Activated CD8-positive, alpha-beta memory T cell treated with anti-CD3 and anti-CD28 coated beads for 24 hours (primary cell): ENCODE measurements around the gene PLEK2.
"Not testable (repeated sequence)": the region's sequence is repeated elsewhere in the genome, so short reads cannot be mapped to it uniquely, and the experiment has no call there.

Source experiments
- DNase-seq: peaks from one replicate; pipeline ENCODE4 v3.0.0-alpha.2; 2020

The PLEK2 gene

GRCh38 chr14:67411820-67412421 lies at the start of gene PLEK2:
Gene PLEK2 (minus strand): TSS chr14:67412165. CDS start chr14:67412059, 106 bp downstream.
- DNase-seq: peak; percentile 73

DNA sequence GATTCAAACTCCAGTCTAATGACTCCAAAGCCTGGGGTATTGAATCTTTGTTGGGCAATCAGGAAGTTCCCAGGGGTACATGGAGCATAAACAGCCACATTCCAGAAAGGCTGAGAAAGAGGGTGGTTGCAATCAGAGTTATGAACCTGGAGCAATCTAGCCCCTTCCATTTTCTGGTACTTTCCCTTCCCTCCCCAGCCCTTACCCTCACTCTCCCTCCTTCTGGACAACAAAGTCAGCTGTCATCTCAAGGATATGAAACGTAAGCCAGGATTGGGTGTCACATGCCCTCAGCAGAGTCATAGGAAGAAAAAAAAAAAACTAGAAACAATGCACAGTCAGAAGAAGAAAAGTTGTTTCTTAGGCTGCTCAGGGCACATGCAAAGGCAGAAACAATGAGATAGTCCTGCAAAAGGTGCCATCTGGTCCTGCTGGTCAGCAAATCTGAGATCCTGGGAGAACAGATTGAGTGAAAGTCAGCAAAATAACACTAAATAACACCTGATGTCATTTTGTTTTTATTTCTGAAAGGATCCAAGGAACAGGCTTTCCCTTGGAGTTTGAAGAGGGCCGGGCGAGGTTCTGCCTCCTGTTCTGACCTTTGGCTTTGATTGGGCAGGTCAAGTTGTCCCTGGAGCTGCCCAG lies 49.5 kb upstream of the PLEK2 start:
- DNase-seq: no peak

GRCh38 chr14:67459336-67459735 lies 47.4 kb upstream of the PLEK2 start:
- no peak for DNase-seq

GRCh38 chr14:67457782-67458181 lies 45.8 kb upstream of the PLEK2 start:
- DNase-seq: no peak

DNA sequence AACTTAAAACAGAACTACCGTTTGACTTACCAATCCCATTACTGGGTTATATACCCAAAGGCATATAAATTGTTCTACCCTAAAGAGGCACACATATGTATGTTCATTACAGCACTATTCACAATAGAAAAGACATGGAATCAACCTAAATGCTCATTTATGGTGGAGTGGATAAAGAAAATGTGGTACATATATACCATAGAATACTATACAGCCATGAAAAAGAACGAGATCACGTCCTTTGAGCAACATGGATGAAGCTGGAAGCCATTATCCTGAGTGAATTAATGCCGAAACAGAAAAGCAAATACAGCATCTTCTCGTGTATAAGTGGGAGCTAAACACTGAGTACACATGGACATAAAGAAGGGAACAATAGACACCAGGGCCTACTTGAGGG lies 44.8 kb upstream of the PLEK2 start:
- DNase-seq: no peak

DNA sequence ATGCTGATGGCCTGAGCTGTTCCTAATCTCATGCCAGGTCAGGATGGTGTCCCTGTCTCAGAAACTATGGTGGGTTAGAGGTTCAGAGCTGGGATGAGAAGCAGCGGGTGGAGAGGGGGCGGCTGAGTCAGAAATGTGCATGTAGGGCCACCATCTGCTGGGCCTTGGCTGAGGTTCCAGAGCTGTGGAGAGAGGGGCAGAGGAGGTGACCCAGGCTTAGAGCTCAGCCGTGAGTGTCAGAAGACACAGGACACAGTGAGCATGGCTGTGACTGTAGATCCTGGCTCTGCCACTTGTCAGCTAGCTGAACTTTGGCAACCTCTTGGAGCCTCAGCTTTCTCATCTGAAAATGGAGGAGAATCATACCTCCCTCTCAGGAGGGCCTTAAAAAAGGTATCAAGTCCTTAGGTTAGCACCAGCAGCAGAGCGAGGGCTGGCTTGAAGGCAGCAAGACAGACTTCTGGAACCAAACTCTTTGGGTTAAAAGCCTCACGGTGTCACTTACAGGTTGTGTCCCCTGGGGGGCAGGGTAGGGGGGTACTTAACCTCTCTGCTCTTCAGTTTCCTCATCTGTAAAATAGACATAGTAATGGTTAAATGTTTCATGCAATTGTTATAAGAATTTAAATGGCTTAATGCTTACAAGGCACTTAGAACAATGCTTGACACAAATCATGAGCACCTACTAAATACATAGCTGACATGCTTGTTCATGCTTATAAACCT lies 41.8 kb upstream of the PLEK2 start:
- DNase-seq: no peak

- not testable (repeated sequence) for DNase-seq
Observed at GRCh38 chr14:67451667-67452066, 39.7 kb upstream of the PLEK2 start.

GRCh38 chr14:67449096-67449495 lies 37.1 kb upstream of the PLEK2 start:
- no peak for DNase-seq

DNA sequence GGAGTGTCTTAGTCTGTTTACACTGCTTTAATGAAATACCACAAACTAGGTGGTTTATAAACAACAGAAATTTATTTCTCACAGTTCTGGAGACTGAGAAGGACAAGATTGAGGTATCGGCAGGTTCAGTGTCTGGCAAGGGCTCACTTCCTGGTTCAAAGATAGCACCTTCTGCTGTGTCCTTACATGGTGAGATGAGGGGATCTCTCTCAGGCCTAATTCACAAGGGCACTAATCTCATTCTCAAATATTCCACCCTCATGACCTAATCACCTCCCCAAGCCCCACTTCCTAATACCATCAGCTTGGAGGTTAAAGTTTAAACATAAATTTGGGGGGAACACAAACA lies 35.0 kb upstream of the PLEK2 start:
- no peak for DNase-seq

- no peak for DNase-seq
Observed at GRCh38 chr14:67446371-67447032, 34.5 kb upstream of the PLEK2 start.

GRCh38 chr14:67444395-67444794 lies 32.4 kb upstream of the PLEK2 start:
- no peak for DNase-seq

GRCh38 chr14:67442139-67442906 lies 30.4 kb upstream of the PLEK2 start:
- DNase-seq: no peak

- DNase-seq: no peak
Observed at GRCh38 chr14:67441672-67442071, 29.7 kb upstream of the PLEK2 start.

GRCh38 chr14:67441256-67441655 lies 29.3 kb upstream of the PLEK2 start:
- no peak for DNase-seq

DNA sequence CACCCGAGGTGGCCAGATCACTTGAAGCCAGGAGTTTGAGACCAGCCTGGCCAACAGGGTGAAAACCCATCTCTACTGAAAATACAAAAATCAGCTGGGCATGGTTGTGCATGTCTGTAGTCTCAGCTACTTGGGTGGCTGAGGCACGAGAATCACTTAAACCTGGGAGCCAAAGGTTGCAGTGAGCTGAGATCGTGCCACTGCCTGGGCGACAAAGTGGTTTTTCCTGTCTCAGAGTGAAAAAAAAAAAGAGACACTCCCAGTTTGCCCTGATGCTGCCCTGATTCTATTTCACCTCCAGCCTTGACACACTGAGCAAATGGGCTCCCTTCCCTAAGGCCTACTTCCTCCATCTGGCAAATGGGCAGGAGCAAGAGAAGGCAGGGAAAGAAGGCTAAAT lies 28.5 kb upstream of the PLEK2 start:
- no peak for DNase-seq

- DNase-seq: no peak
Observed at GRCh38 chr14:67438969-67439368, 27.0 kb upstream of the PLEK2 start.

GRCh38 chr14:67436006-67436866 lies 24.3 kb upstream of the PLEK2 start:
- DNase-seq: no peak

DNA sequence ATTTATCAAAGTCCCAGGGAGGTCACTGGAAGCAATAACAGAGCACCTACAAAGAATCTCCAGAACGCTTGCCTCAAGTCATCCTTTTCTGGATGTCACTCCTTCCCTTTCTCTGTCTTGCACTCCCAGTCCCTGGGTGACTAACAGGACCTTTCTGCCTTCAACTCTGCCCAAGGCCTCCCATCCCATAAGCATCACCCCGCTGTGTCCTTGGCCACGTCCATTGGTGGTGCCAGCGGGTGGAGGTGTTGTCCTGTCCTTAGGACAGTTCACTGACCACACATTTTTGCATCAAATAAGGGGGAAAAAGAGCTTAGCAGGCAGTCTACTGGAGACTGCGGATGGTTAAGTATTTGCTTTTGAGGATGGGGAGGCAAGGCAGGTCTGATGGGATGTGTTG lies 23.6 kb upstream of the PLEK2 start:
- DNase-seq: no peak

DNA sequence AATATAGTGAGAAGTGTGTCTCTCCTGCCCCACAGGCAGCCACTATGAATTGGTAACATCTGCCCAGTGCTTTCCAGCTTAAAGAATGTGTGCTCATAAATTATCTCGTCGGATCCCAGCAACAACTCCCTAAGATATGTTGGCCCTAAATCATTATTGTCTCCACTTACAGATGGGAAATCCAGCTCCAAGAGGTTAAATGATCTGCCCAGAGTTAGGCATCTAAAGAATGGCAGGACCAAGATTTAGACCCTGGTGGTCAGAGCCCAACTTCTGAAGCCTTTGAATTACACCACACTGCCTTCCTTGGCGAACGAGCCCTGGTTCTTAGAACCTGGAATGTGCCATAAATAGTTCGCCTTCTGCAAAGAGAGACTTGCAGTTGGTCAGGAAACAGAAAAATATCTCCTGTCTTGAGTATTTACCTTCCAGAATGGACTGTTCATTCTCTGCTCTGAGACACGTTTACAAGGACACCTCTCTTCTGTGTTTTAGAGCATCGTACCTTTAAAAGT lies 20.1 kb upstream of the PLEK2 start:
- no peak for DNase-seq

- DNase-seq: no peak
Observed at GRCh38 chr14:67429510-67430205, 17.7 kb upstream of the PLEK2 start.

DNA sequence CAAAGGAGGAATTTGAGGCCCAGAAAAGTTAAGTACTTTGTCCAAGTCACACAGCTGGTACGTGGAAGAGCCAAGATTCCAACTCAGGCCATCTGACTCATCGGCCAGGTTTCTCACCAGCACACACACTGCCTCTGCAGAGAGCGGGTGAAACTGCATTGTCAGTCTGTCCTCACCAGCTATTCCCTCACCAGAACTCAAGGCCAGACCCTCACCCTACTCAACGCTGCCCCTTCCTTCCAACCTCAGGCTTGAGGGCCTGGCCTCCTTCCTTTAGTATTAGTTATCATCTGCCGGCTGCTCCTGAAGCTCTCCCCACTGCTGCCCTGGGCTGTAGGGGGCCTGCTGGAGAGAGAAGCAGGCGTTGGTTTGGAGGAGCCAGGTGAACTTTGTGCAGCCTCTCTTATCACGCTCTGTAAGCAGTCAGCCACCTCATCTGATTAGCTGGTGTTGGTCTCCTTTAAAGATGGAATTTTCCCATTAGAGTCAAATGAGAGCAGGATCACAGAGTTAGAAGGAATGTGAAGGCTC lies 16.6 kb upstream of the PLEK2 start:
- DNase-seq: no peak
